Heart left ventricle (tissue), 16 donors: ENCODE results near the gene PTGIS. TPM values are rescaled to one million over a fixed set of nuclear protein-coding genes. Genes with fewer than 3 reads are reported as not detected.

Experiments used
- ATAC-seq, 4 donors: fragments of 200-7000 bp; cut with Tn5 transposase; one replicate each; pipeline ENCODE4 v1.9.1; 2020 to 2022; ENCODE audit warnings: moderate library complexity in 4 of 4, mild to moderate bottlenecking in 3 of 4, moderate number of reproducible peaks in 1 of 4
- DNase-seq, 5 donors: peaks; one replicate each; pipeline ENCODE4 v3.0.0-alpha.2; 2020
- H3K27ac ChIP-seq, 12 donors: fragments of 200-600 bp; sonication (generic) in 4 of 12; one replicate each; pipeline versions ENCODE4 v1.5.0 to v1.8.0; 2016 to 2022; ENCODE audit warnings: mild to moderate bottlenecking in 2 of 12
- H3K27me3 ChIP-seq, 9 donors: fragments of 200-600 bp; sonication (generic) in 2 of 9; one replicate each; pipeline versions ENCODE4 v1.5.1 to v1.8.0; 2016 to 2022; ENCODE audit warnings: mild to moderate bottlenecking in 3 of 9
- H3K36me3 ChIP-seq, 9 donors: fragments of 200-600 bp; sonication (generic) in 2 of 9; one replicate each; pipeline versions ENCODE4 v1.5.0 to v1.8.0; 2018 to 2022; ENCODE audit warnings: mild to moderate bottlenecking in 2 of 9
- H3K4me1 ChIP-seq, 12 donors: fragments of 200-600 bp; sonication (generic) in 4 of 12; one replicate each; pipeline versions ENCODE4 v1.5.0 to v1.8.0; 2016 to 2022; ENCODE audit warnings: mild to moderate bottlenecking in 3 of 12
- H3K4me3 ChIP-seq, 12 donors: fragments of 200-600 bp; sonication (generic) in 4 of 12; one replicate each; pipeline versions ENCODE4 v1.5.0 to v1.8.0; 2017 to 2022; ENCODE audit warnings: mild to moderate bottlenecking in 9 of 12, moderate library complexity in 4 of 12
- H3K9me3 ChIP-seq, 12 donors: fragments of 200-600 bp; sonication (generic) in 4 of 12; one replicate each; pipeline versions ENCODE4 v1.5.0 to v1.8.0; 2016 to 2022; ENCODE audit warnings: mild to moderate bottlenecking in 1 of 12
- POLR2A ChIP-seq, 2 donors: fragments of 450-650 bp; IDR thresholded peaks; one replicate each; pipeline ENCODE4 v1.6.1; 2017; ENCODE audit warnings: antibody characterized with exemption in 2 of 2, mild to moderate bottlenecking in 2 of 2, moderate library complexity in 2 of 2
- WGBS, 4 donors: extraction: QIAGEN DNeasy Blood & Tissue Kit in 2 of 4; methylation state at CpG; one replicate each; pipeline versions ENCODE4 v1.1.5 to v1.1.7; 2013 to 2018; 5-methylcytosine and 5-hydroxymethylcytosine counted together
- intact Hi-C, 10 donors: fragments of 100-400 bp; cut with DNase I; formaldehyde crosslinking; loops; one replicate each; pipeline versions ENCODE4 v1.11.1 to v1.14.2; 2022
- polyA plus RNA-seq, 2 donors: library from polyadenylated mRNA; stranded (reverse); fragments of 200-250 nt; gene quantifications; one replicate each; pipeline ENCODE4 v1.2.3, GENCODE V29; 2013
- total RNA-seq, 9 donors: library from RNA; depleted of rRNA in 2 of 9; stranded (reverse); fragments of >200 nt in 2 of 9; fragmentation: NEBNext Ultra II Directional in 3 of 9; extraction: Animal tissue kit (Norgen Biotek cat#: 25700) in 3 of 9; gene quantifications; one replicate each; pipeline versions ENCODE4 v1.1.0 to v1.2.4, GENCODE V29; 2016 to 2023
- TF ChIP-seq, protein P1 (sequence below), 12 donors: fragments of 200-600 bp; sonication (generic) in 4 of 12; IDR thresholded peaks; one replicate each; pipeline versions ENCODE4 v1.5.0 to v1.8.0; 2018 to 2022; ENCODE audit warnings: antibody characterized with exemption in 12 of 12, mild to moderate bottlenecking in 5 of 12
- donor health status: ischemic (EF 13 %, LVEDD 7.1; RV severe dilation, severe dysfunction).
- donor health status: healthy with polysubstance abuse.
- donor health status: DM: no; HTN: yes; CAD: no.
- donor health status: DM: no; HTN: no; CAD: no.
- donor health status: ischemic (EF 25% LVEDD 6.9; RV normal size, moderate dysfunction).
- donor health status: ischemic (EF 25% LVEDD 5.7; RV mildly dilated, moderate dysfunction).
- donor health status: healthy.
- donor health status: DM: yes; HTN: yes; CAD: no.
- donor health status: ischemic (EF 35%, LVEDD 5.7; RV mildly dilated, moderate dysfunction).
- donor health status: nonischemic (EF 11% LVEDD 7.7; RV severe dilation, severe dysfunction).
- donor health status: DM: yes; HTN: yes; CAD: no.
- donor health status: PGD.
- donor health status: ischemic (EF 29% LVEDD 5.4; RV normal size, mild dysfunction).
- donor health status: nonischemic (EF 23%, LVEDD 6.1; RV moderate dilation, normal function).

Gene PTGIS
- total and polyA plus RNA-seq, 11 donors, result 5.3 to 95.2 (median 20.1) TPM

DNA sequence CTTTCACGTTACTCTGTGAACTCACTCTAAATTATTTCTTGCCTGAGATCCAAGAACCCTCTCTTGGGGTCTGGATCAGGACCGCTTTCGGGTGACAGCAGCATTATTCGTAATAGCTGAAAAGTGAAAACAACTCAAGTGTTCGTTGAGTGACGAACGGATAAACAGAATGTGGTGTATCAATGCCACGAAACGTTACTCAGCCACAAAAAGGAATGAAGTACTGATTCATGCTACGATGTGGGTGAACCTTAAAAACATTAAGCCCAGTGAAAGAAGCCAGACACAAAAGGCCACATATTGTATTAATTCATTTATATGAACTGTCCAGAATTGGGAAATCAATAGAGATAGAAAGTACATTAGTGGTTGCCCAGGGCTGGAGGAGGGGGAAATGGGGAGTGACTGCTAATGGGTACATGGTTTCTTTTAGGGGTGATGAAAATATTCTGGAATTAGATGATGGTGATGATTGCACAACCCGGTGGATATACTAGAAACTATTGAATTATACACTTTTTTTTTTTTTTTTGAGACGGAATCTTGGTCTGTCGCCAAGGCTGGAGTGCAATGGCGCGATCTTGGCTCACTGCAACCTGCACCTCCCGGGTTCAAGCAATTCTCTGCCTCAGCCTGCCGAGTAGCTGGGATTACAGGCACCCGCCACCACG lies 8.4 kb downstream of the PTGIS start:
- WGBS, 4 donors, result 78 to 84% (median 83%) methylated on average over 19 of the region's 19 CpGs
- peaks cover 0 to 69% (median 18%) of the 10 kb centered on the region in 12 donors for H3K4me1 ChIP-seq
- no peak for TF ChIP-seq POLR2A (IDR thresholded peaks at IDR 0.05)
- TF ChIP-seq, protein P1, sequence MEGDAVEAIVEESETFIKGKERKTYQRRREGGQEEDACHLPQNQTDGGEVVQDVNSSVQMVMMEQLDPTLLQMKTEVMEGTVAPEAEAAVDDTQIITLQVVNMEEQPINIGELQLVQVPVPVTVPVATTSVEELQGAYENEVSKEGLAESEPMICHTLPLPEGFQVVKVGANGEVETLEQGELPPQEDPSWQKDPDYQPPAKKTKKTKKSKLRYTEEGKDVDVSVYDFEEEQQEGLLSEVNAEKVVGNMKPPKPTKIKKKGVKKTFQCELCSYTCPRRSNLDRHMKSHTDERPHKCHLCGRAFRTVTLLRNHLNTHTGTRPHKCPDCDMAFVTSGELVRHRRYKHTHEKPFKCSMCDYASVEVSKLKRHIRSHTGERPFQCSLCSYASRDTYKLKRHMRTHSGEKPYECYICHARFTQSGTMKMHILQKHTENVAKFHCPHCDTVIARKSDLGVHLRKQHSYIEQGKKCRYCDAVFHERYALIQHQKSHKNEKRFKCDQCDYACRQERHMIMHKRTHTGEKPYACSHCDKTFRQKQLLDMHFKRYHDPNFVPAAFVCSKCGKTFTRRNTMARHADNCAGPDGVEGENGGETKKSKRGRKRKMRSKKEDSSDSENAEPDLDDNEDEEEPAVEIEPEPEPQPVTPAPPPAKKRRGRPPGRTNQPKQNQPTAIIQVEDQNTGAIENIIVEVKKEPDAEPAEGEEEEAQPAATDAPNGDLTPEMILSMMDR (IDR thresholded peaks at IDR 0.05), result no peak
- no peak overlapping the region for H3K4me3 ChIP-seq
- peaks cover 0 to 5% (median 0%) of the 10 kb centered on the region in 9 donors for H3K27me3 ChIP-seq
- intact Hi-C loops, result loop anchor here in 3 of 10 donors (5.0 kb wide), 2 partner anchors 33 to 38 kb away; no protein-coding TSS in a partner anchor
- H3K9me3 ChIP-seq, result no peaks in the 10 kb centered on the region
- peak overlapping the region in 6 of 12 donors; percentile 2 to 85 (median 55) for H3K27ac ChIP-seq
- ATAC-seq (peak in 2 of 4 donors; percentile 23 to 28), DNase-seq (no peak)
- H3K36me3 ChIP-seq, result peaks cover 0 to 10% (median 0%) of the 10 kb centered on the region in 9 donors

DNA sequence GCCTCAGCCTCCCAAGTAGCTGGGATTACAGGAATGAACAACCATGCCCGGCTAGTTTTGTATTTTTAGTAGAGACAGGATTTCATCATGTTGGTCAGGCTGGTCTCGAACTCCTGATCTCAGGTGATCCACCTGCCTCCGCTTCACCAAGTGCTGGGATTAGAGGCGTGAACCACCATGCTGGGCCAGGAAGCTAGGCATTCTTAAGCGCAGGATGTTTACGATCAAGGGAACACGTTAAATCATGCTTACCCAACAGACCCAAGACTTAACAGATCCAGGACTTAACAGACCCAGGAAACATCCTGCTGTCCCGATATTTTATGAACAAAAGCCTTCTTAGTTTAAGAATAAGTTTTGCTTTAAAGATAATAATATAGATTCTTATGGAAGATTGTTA lies 9.1 kb downstream of the PTGIS start:
- intact Hi-C loops, result loop anchor here in 2 of 10 donors (5.0 kb wide), 1 partner anchor 33 kb away; no protein-coding TSS in a partner anchor

DNA sequence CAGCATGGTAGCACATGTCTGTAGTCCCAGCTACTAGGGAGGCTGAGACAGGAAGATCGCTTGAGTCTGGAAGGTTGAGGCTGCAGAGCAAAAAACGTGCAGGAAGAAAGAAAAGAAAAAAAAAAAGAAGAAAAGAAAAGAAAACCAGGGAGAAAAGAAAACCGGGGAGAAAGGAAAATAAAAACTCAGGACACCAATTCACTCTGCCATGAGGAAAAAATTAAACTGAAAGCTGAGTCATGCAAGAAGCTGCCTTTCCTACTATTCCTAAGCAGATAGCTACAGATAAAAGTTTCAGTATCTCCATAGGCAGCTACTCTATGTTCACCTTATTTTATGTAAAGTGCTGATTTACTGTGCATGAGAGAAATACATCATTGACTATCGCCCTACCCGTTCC lies 10.5 kb downstream of the PTGIS start:
- TF ChIP-seq, protein P1 (IDR thresholded peaks at IDR 0.05), result no peak
- no peak for TF ChIP-seq POLR2A (IDR thresholded peaks at IDR 0.05)
- peaks cover 0 to 10% (median 0%) of the 10 kb centered on the region in 9 donors for H3K36me3 ChIP-seq
- H3K27me3 ChIP-seq, result peaks cover 0 to 5% (median 0%) of the 10 kb centered on the region in 9 donors
- intact Hi-C loops, result loop anchor here in 2 of 10 donors (5.0 kb wide), 1 partner anchor 35 kb away; no protein-coding TSS in a partner anchor
- no peaks in the 10 kb centered on the region for H3K9me3 ChIP-seq
- 67 to 76% (median 72%) methylated on average over 5 of the region's 5 CpGs for WGBS, 4 donors
- peak overlapping the region in 2 of 12 donors; percentile 1 to 13 for H3K4me3 ChIP-seq
- H3K4me1 ChIP-seq, result peaks cover 0 to 68% (median 17%) of the 10 kb centered on the region in 12 donors
- ATAC-seq, result no peak
- H3K27ac ChIP-seq, result peak overlapping the region in 7 of 12 donors; percentile 15 to 81 (median 39)
- no peak for DNase-seq

More for the DNA sequence above, 9.1 kb downstream of the PTGIS start:
- ATAC-seq (no peak), DNase-seq (no peak)
- H3K9me3 ChIP-seq, result no peaks in the 10 kb centered on the region
- peaks cover 0 to 73% (median 18%) of the 10 kb centered on the region in 12 donors for H3K4me1 ChIP-seq
- H3K36me3 ChIP-seq, result peaks cover 0 to 10% (median 0%) of the 10 kb centered on the region in 9 donors
- peaks cover 0 to 5% (median 0%) of the 10 kb centered on the region in 9 donors for H3K27me3 ChIP-seq
- TF ChIP-seq, protein P1 (IDR thresholded peaks at IDR 0.05), result no peak
- TF ChIP-seq POLR2A (IDR thresholded peaks at IDR 0.05), result no peak
- 62 to 81% (median 75%) methylated on average over 8 of the region's 8 CpGs for WGBS, 4 donors
- H3K4me3 ChIP-seq, result no peak overlapping the region
- peak overlapping the region in 5 of 12 donors; percentile 2 to 81 (median 32) for H3K27ac ChIP-seq

DNA sequence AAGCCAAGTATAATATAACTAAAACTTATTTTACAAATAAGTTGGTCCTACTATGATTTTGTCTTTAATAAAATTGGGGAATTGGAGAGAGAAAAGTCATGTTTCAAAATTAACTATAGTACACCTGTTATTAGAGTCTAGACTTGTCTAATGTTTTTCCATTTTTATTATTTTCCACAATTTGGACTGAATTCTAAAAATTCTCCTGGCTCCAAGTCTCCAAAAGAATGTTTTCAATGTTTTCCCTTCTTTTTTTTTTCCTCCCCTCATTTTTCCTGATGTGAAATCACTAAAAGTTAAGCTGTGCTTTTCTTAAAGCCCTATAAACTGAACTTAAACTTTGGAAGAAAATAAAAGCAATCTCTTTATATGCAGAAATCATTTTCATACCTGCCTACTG lies 11.3 kb downstream of the PTGIS start:
- Histone ChIP-seq H3K36me3 (peaks cover 0 to 10% (median 0%) of the 10 kb centered on the region in 9 donors), H3K27ac (peak overlapping the region in 5 of 12 donors; percentile 15 to 81 (median 39)), H3K4me1 (peaks cover 0 to 70% (median 14%) of the 10 kb centered on the region in 12 donors), H3K9me3 (no peaks in the 10 kb centered on the region), H3K4me3 (peak overlapping the region in 2 of 12 donors; percentile 1 to 13), H3K27me3 (peaks cover 0 to 5% (median 0%) of the 10 kb centered on the region in 9 donors)
- intact Hi-C loops, result loop anchor here in 2 of 10 donors (5.0 kb wide), 1 partner anchor 36 kb away; no protein-coding TSS in a partner anchor
- ATAC-seq (no peak), DNase-seq (no peak)
- TF ChIP-seq, protein P1 (IDR thresholded peaks at IDR 0.05), result no peak
- TF ChIP-seq POLR2A (IDR thresholded peaks at IDR 0.05), result no peak
